Measurements from ENCODE around the gene ZNF26. TPM values are rescaled to one million over a fixed set of nuclear protein-coding genes. Genes with fewer than 3 reads are reported as not detected.

ZNF26 gene
- total RNA-seq, 4 donors from 2014 or later = 10.5 to 23.4 (median 11.8) TPM

GRCh38 chr12:132942611-132943010 lies 43.6 kb upstream of the ZNF26 start:
- no peak for TF ChIP-seq POLR2AphosphoS5 (IDR thresholded peaks at IDR 0.05)
- no peak for TF ChIP-seq EP300 (IDR thresholded peaks at IDR 0.05)
- no peak for TF ChIP-seq POLR2A (IDR thresholded peaks at IDR 0.05)
- Histone ChIP-seq H3K9me3 (peaks cover 62% of the 10 kb centered on the region), H3K27me3 (no peaks in the 10 kb centered on the region), H3K4me1 (no peaks in the 10 kb centered on the region), H3K36me3 (peaks cover 72% of the 10 kb centered on the region), H3K27ac (no peak overlapping the region), H3K4me3 (no peak overlapping the region)
- DNase-seq (ENCODE audit: low spot score in 2 of 2) = no peak
- WGBS = 97% methylated on average over 13 of the region's 13 CpGs

GRCh38 chr12:132945806-132946205 lies 40.4 kb upstream of the ZNF26 start:
- peaks cover 90% of the 10 kb centered on the region for H3K36me3 ChIP-seq
- H3K4me1 ChIP-seq = no peaks in the 10 kb centered on the region
- H3K4me3 ChIP-seq = no peak overlapping the region
- no peaks in the 10 kb centered on the region for H3K27me3 ChIP-seq
- H3K9me3 ChIP-seq = peaks cover 77% of the 10 kb centered on the region
- WGBS = 98% methylated on average over 8 of the region's 9 CpGs
- TF ChIP-seq, protein P1, sequence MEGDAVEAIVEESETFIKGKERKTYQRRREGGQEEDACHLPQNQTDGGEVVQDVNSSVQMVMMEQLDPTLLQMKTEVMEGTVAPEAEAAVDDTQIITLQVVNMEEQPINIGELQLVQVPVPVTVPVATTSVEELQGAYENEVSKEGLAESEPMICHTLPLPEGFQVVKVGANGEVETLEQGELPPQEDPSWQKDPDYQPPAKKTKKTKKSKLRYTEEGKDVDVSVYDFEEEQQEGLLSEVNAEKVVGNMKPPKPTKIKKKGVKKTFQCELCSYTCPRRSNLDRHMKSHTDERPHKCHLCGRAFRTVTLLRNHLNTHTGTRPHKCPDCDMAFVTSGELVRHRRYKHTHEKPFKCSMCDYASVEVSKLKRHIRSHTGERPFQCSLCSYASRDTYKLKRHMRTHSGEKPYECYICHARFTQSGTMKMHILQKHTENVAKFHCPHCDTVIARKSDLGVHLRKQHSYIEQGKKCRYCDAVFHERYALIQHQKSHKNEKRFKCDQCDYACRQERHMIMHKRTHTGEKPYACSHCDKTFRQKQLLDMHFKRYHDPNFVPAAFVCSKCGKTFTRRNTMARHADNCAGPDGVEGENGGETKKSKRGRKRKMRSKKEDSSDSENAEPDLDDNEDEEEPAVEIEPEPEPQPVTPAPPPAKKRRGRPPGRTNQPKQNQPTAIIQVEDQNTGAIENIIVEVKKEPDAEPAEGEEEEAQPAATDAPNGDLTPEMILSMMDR (IDR thresholded peaks at IDR 0.05) = no peak
- no peak for TF ChIP-seq POLR2AphosphoS5 (IDR thresholded peaks at IDR 0.05)
- TF ChIP-seq EP300 (IDR thresholded peaks at IDR 0.05) = no peak
- TF ChIP-seq POLR2A (IDR thresholded peaks at IDR 0.05) = no peak
- no peak for DNase-seq (ENCODE audit: low spot score in 2 of 2)
- no peak overlapping the region for H3K27ac ChIP-seq

- no peak overlapping the region for H3K4me3 ChIP-seq
- no peaks in the 10 kb centered on the region for H3K4me1 ChIP-seq
- peaks cover 81% of the 10 kb centered on the region for H3K9me3 ChIP-seq
- peaks cover 87% of the 10 kb centered on the region for H3K36me3 ChIP-seq
- 98% methylated on average over 7 of the region's 8 CpGs for WGBS
- no peaks in the 10 kb centered on the region for H3K27me3 ChIP-seq
- H3K27ac ChIP-seq = no peak overlapping the region
- no peak for DNase-seq (ENCODE audit: low spot score in 2 of 2)
- no peak for TF ChIP-seq EP300 (IDR thresholded peaks at IDR 0.05)
- no peak for TF ChIP-seq POLR2AphosphoS5 (IDR thresholded peaks at IDR 0.05)
- TF ChIP-seq, protein P1 (IDR thresholded peaks at IDR 0.05) = no peak
- no peak for TF ChIP-seq POLR2A (IDR thresholded peaks at IDR 0.05)
Observed at GRCh38 chr12:132946246-132946820, 39.8 kb upstream of the ZNF26 start.

- no peak for DNase-seq (ENCODE audit: low spot score in 2 of 2)
- Histone ChIP-seq H3K27ac (no peak overlapping the region), H3K9me3 (peaks cover 64% of the 10 kb centered on the region), H3K4me1 (no peaks in the 10 kb centered on the region), H3K4me3 (no peak overlapping the region), H3K27me3 (no peaks in the 10 kb centered on the region), H3K36me3 (peaks cover 70% of the 10 kb centered on the region)
- 94% methylated on average over 27 of the region's 29 CpGs for WGBS
- TF ChIP-seq, protein P1 (IDR thresholded peaks at IDR 0.05) = no peak
Observed at GRCh38 chr12:132948146-132949066, 37.8 kb upstream of the ZNF26 start.

- H3K4me3 ChIP-seq = no peak overlapping the region
- H3K27me3 ChIP-seq = no peaks in the 10 kb centered on the region
- peaks cover 48% of the 10 kb centered on the region for H3K9me3 ChIP-seq
- H3K27ac ChIP-seq = no peak overlapping the region
- 96% methylated on average over 30 of the region's 30 CpGs for WGBS
- H3K4me1 ChIP-seq = peaks cover 6% of the 10 kb centered on the region
- no peak for TF ChIP-seq POLR2AphosphoS5 (IDR thresholded peaks at IDR 0.05)
- no peak for DNase-seq (ENCODE audit: low spot score in 2 of 2)
- peaks cover 53% of the 10 kb centered on the region for H3K36me3 ChIP-seq
Observed at GRCh38 chr12:132949936-132950837, 36.0 kb upstream of the ZNF26 start.
